Measurements from ENCODE around the gene ARHGAP24.
"Not testable (repeated sequence)": the region's sequence is repeated elsewhere in the genome, so short reads cannot be mapped to it uniquely, and the experiment has no call there.

ARHGAP24 gene

GRCh38 chr4:85932500-85933290, 457.7 kb downstream of the ARHGAP24 start:
- DNase-seq: no peak

- no peak for DNase-seq
These were observed 458.3 kb downstream of the ARHGAP24 start for GRCh38 chr4:85933291-85933640.

- no peak for DNase-seq
These were observed 462.6 kb downstream of the ARHGAP24 start for GRCh38 chr4:85937507-85937906.

- DNase-seq: no peak
These were observed 463.1 kb downstream of the ARHGAP24 start for GRCh38 chr4:85938062-85938461.

GRCh38 chr4:85938902-85939301, 464.0 kb downstream of the ARHGAP24 start:
- no peak for DNase-seq

GRCh38 chr4:85939595-85939994, 464.6 kb downstream of the ARHGAP24 start:
- no peak for DNase-seq

- no peak for DNase-seq
These were observed 465.2 kb downstream of the ARHGAP24 start for GRCh38 chr4:85940151-85940550.

GRCh38 chr4:85942107-85942506, 467.2 kb downstream of the ARHGAP24 start:
- DNase-seq: no peak

- no peak for DNase-seq
These were observed 471.9 kb downstream of the ARHGAP24 start for GRCh38 chr4:85946821-85947220.

GRCh38 chr4:85951099-85951498, 476.1 kb downstream of the ARHGAP24 start:
- no peak for DNase-seq

- DNase-seq: no peak
These were observed 477.6 kb downstream of the ARHGAP24 start for GRCh38 chr4:85952528-85952927.

- DNase-seq: no peak
These were observed 478.2 kb downstream of the ARHGAP24 start for GRCh38 chr4:85952972-85953650.

GRCh38 chr4:85953651-85954018, 478.7 kb downstream of the ARHGAP24 start:
- no peak for DNase-seq

GRCh38 chr4:85955620-85956292, 480.8 kb downstream of the ARHGAP24 start:
- no peak for DNase-seq

GRCh38 chr4:85956293-85956945, 481.5 kb downstream of the ARHGAP24 start:
- DNase-seq: no peak

- DNase-seq: no peak
These were observed 486.9 kb downstream of the ARHGAP24 start for GRCh38 chr4:85961887-85962286.

GRCh38 chr4:85963231-85963630, 488.3 kb downstream of the ARHGAP24 start:
- DNase-seq: no peak

GRCh38 chr4:85964298-85964697, 489.3 kb downstream of the ARHGAP24 start:
- DNase-seq: no peak

- not testable (repeated sequence) for DNase-seq
These were observed 490.1 kb downstream of the ARHGAP24 start for GRCh38 chr4:85965017-85965416.

GRCh38 chr4:85965529-85965928, 490.6 kb downstream of the ARHGAP24 start:
- no peak for DNase-seq

- no peak for DNase-seq
These were observed 491.4 kb downstream of the ARHGAP24 start for GRCh38 chr4:85966373-85966772.

GRCh38 chr4:85967872-85968271, 492.9 kb downstream of the ARHGAP24 start:
- DNase-seq: no peak
